KMS-11 (cell line): Measurements from ENCODE around the gene KLRG1.

Experiments
- H2AFZ ChIP-seq: fragments of 200-600 bp; sonication (generic); 2 replicates; pipeline ENCODE4 v1.6.1; 2016; ENCODE audit warnings: antibody characterized with exemption, mixed run types, low read depth
- H3K27ac ChIP-seq: fragments of 200-600 bp; sonication (generic); 2 replicates; pipeline ENCODE4 v1.6.1; 2016; ENCODE audit warnings: mild to moderate bottlenecking, mixed run types
- H3K27me3 ChIP-seq: fragments of 200-600 bp; sonication (generic); 2 replicates; pipeline ENCODE4 v1.6.1; 2017; ENCODE audit warnings: mild to moderate bottlenecking, low read depth, mixed run types, moderate library complexity; ENCODE audit not compliant: insufficient read depth
- H3K36me3 ChIP-seq: fragments of 200-600 bp; sonication (generic); 2 replicates; pipeline ENCODE4 v1.6.1; 2017; ENCODE audit warnings: mild to moderate bottlenecking, mixed run types; ENCODE audit not compliant: insufficient read depth
- H3K4me1 ChIP-seq: fragments of 200-600 bp; sonication (generic); 2 replicates; pipeline ENCODE4 v1.6.1; 2016; ENCODE audit warnings: mild to moderate bottlenecking, low read depth, mixed run types; ENCODE audit not compliant: poor library complexity, severe bottlenecking
- H3K4me2 ChIP-seq: fragments of 200-600 bp; sonication (generic); 2 replicates; pipeline ENCODE4 v1.7.0; 2016; ENCODE audit warnings: mild to moderate bottlenecking, mixed run types
- H3K4me3 ChIP-seq: fragments of 200-600 bp; sonication (generic); IDR thresholded peaks from 2 replicates; pipeline ENCODE4 v1.6.1; 2017; ENCODE audit warnings: low read depth, low read length, mixed read lengths; ENCODE audit not compliant: insufficient read depth
- H3K79me2 ChIP-seq: fragments of 200-600 bp; sonication (generic); 2 replicates; pipeline ENCODE4 v1.6.1; 2016; ENCODE audit warnings: low read depth, mixed run types; ENCODE audit not compliant: insufficient read depth
- H3K9ac ChIP-seq: fragments of 200-600 bp; sonication (generic); 2 replicates; pipeline ENCODE4 v1.6.1; 2016; ENCODE audit warnings: mild to moderate bottlenecking, mixed run types
- H4K20me1 ChIP-seq: fragments of 200-600 bp; sonication (generic); 2 replicates; pipeline ENCODE4 v1.6.1; 2016; ENCODE audit warnings: mild to moderate bottlenecking, mixed run types; ENCODE audit not compliant: insufficient read depth
- CTCF ChIP-seq: fragments of 200-600 bp; sonication (generic); conservative IDR thresholded peaks from 2 replicates; pipeline ENCODE4 v1.6.1; 2017; ENCODE audit warnings: low read depth, mild to moderate bottlenecking, antibody characterized with exemption, low read length, moderate library complexity, mixed read lengths

Gene KLRG1

GRCh38 chr12:8989413-8989812 lies at the start of gene KLRG1:
Gene KLRG1, plus strand, starts transcription at chr12:8989546. Its CDS starts 90 bp downstream, at chr12:8989636.
- Histone ChIP-seq H3K79me2 (no peaks in the 10 kb centered on the region), H3K4me3 (no peak within 1 kb of the TSS), H3K27me3 (no peaks in the 10 kb centered on the region), H3K36me3 (no peaks in the 10 kb centered on the region), H3K27ac (no peak within 1 kb of the TSS), H2AFZ (no peak within 1 kb of the TSS), H3K4me2 (no peak within 1 kb of the TSS), H3K9ac (no peak within 1 kb of the TSS), H4K20me1 (no peaks in the 10 kb centered on the region), H3K4me1 (no peaks in the 10 kb centered on the region)
- no peak for TF ChIP-seq CTCF

- H3K36me3 ChIP-seq = no peaks in the 10 kb centered on the region
Observed at GRCh38 chr12:8941691-8942478, 47.5 kb upstream of the KLRG1 start.

GRCh38 chr12:8943565-8944186 lies 45.7 kb upstream of the KLRG1 start:
- Histone ChIP-seq H2AFZ (no peak overlapping the region), H3K79me2 (peaks cover 43% of the 10 kb centered on the region), H3K9ac (no peak overlapping the region), H3K4me3 (no peak overlapping the region), H3K4me1 (peaks cover 24% of the 10 kb centered on the region), H3K27me3 (no peaks in the 10 kb centered on the region), H3K27ac (no peak overlapping the region), H3K4me2 (no peak overlapping the region), H3K36me3 (no peaks in the 10 kb centered on the region), H4K20me1 (peaks cover 5% of the 10 kb centered on the region; the same call in 1 of the 2 replicates)
- TF ChIP-seq CTCF = no peak

More at GRCh38 chr12:8941691-8942478, 47.5 kb upstream of the KLRG1 start:
- no peak overlapping the region for H3K4me3 ChIP-seq
- H3K79me2 ChIP-seq = peaks cover 25% of the 10 kb centered on the region
- H3K4me2 ChIP-seq = no peak overlapping the region
- H3K4me1 ChIP-seq = peaks cover 9% of the 10 kb centered on the region
- no peak overlapping the region for H3K27ac ChIP-seq
- no peak overlapping the region for H2AFZ ChIP-seq
- no peaks in the 10 kb centered on the region for H3K27me3 ChIP-seq
- H3K9ac ChIP-seq = no peak overlapping the region
- no peaks in the 10 kb centered on the region for H4K20me1 ChIP-seq
- no peak for TF ChIP-seq CTCF

- peaks cover 50% of the 10 kb centered on the region for H3K79me2 ChIP-seq
Observed at GRCh38 chr12:8946733-8947132, 42.6 kb upstream of the KLRG1 start.

More at GRCh38 chr12:8946733-8947132, 42.6 kb upstream of the KLRG1 start:
- Histone ChIP-seq H3K4me3 (no peak overlapping the region), H2AFZ (no peak overlapping the region), H3K27ac (no peak overlapping the region), H3K4me2 (peak overlapping the region; percentile 78), H4K20me1 (peaks cover 5% of the 10 kb centered on the region; the same call in 1 of the 2 replicates), H3K4me1 (peaks cover 32% of the 10 kb centered on the region), H3K36me3 (no peaks in the 10 kb centered on the region), H3K9ac (no peak overlapping the region), H3K27me3 (no peaks in the 10 kb centered on the region)
- no peak for TF ChIP-seq CTCF
